PC-9 (cell line): ENCODE data around the gene ARSK. TPM values are rescaled to one million over a fixed set of nuclear protein-coding genes. Genes with fewer than 3 reads are reported as not detected.

ENCODE experiments used
- BruUV-seq: library from RNA; stranded (reverse); fragments of 400-500 nt; replicated peaks from 2 replicates; lab custom pipeline; 2021; lab: Mats Ljungman, UMichigan
- CTCF ChIA-PET: fragments of 300-600 bp; sonication (Branson Sonifier 250); formaldehyde crosslinking; loops from one replicate; lab custom pipeline; 2022; ENCODE audit warnings: antibody characterized with exemption; lab: Charles Lee
- POLR2A ChIA-PET: fragments of 300-600 bp; sonication (Branson Sonifier 250); formaldehyde crosslinking; loops from one replicate; lab custom pipeline; 2022; ENCODE audit warnings: antibody characterized with exemption; ENCODE audit not compliant: unreplicated experiment; lab: Charles Lee
- DNase-seq, 2 experiments: peaks; one replicate each; pipeline versions ENCODE4 v3.0.0 to v3.0.0-alpha.2; 2015 to 2022; ENCODE audit warnings: mixed read lengths in 1 of 2
- H2AFZ ChIP-seq: fragments of 200-600 bp; sonication (generic); 2 replicates; pipeline ENCODE4 v1.8.1; 2017; ENCODE audit warnings: antibody characterized with exemption
- H3F3A ChIP-seq: fragments of 200-600 bp; sonication (generic); 2 replicates; pipeline ENCODE4 v1.8.1; 2017; ENCODE audit warnings: antibody characterized with exemption, mild to moderate bottlenecking, low read depth; ENCODE audit not compliant: insufficient read depth
- H3K27ac ChIP-seq: fragments of 200-600 bp; sonication (generic); 2 replicates; pipeline ENCODE4 v1.6.1; 2016; ENCODE audit warnings: mixed run types
- H3K27me3 ChIP-seq: fragments of 200-600 bp; sonication (generic); 2 replicates; pipeline ENCODE4 v1.6.1; 2016; ENCODE audit warnings: low read depth, mixed run types; ENCODE audit not compliant: insufficient read depth
- H3K36me3 ChIP-seq: fragments of 200-600 bp; sonication (generic); 2 replicates; pipeline ENCODE4 v1.6.1; 2016; ENCODE audit warnings: low read depth, mixed run types
- H3K4me1 ChIP-seq: fragments of 200-600 bp; sonication (generic); replicated peaks from 2 replicates; pipeline ENCODE4 v1.6.1; 2016; ENCODE audit warnings: mixed run types; ENCODE audit not compliant: insufficient read depth
- H3K4me2 ChIP-seq: fragments of 200-600 bp; sonication (generic); 2 replicates; pipeline ENCODE4 v1.6.1; 2017; ENCODE audit warnings: mixed run types
- H3K4me3 ChIP-seq: fragments of 200-600 bp; sonication (generic); 2 replicates; pipeline ENCODE4 v1.6.1; 2016; ENCODE audit warnings: mixed run types
- H3K79me2 ChIP-seq: fragments of 200-600 bp; sonication (generic); 2 replicates; pipeline ENCODE4 v1.6.1; 2017; ENCODE audit warnings: low read depth, mixed run types
- H3K9me2 ChIP-seq: fragments of 200-600 bp; sonication (generic); 2 replicates; pipeline ENCODE4 v1.8.1; 2017; ENCODE audit warnings: mild to moderate bottlenecking; ENCODE audit not compliant: insufficient read depth
- H3K9me3 ChIP-seq: fragments of 200-600 bp; sonication (generic); 2 replicates; pipeline ENCODE4 v1.8.1; 2016; ENCODE audit warnings: low read depth; ENCODE audit not compliant: insufficient read depth
- H4K20me1 ChIP-seq: fragments of 200-600 bp; sonication (generic); 2 replicates; pipeline ENCODE4 v1.8.1; 2017; ENCODE audit not compliant: insufficient read depth
- CTCF ChIP-seq: fragments of 200-600 bp; sonication (generic); conservative IDR thresholded peaks from 2 replicates; pipeline ENCODE4 v1.6.1; 2017; ENCODE audit warnings: mixed run types, antibody characterized with exemption, mild to moderate bottlenecking, moderate library complexity
- EZH2 ChIP-seq: fragments of 200-600 bp; sonication (generic); IDR thresholded peaks from 2 replicates; pipeline ENCODE4 v1.8.0; 2017; ENCODE audit warnings: antibody characterized with exemption, low read depth
- intact Hi-C: fragments of 100-400 bp; cut with micrococcal nuclease; formaldehyde crosslinking; loops from one replicate; pipeline ENCODE4 v1.10.0; 2022; ENCODE audit not compliant: unreplicated experiment
- total RNA-seq: library from RNA; stranded (reverse); gene quantifications from 2 replicates; pipeline ENCODE4 v1.2.3, GENCODE V29; 2021

The ARSK gene
- total RNA-seq, 1 experiment from 2014 or later, result 5.8 TPM

- Histone ChIP-seq H2AFZ (no peak overlapping the region), H3K27ac (no peak overlapping the region), H3K27me3 (no peaks in the 10 kb centered on the region), H3K36me3 (no peaks in the 10 kb centered on the region), H3K9me3 (no peaks in the 10 kb centered on the region), H4K20me1 (no peaks in the 10 kb centered on the region), H3K9me2 (no peaks in the 10 kb centered on the region), H3K4me3 (no peak overlapping the region), H3K4me2 (no peak overlapping the region), H3K4me1 (no peaks in the 10 kb centered on the region), H3F3A (no peaks in the 10 kb centered on the region), H3K79me2 (0 out of 2 replicates have a peak, but pooled peaks cover 4% of the 10 kb centered on the region)
- ChIA-PET POLR2A (no interaction called here), CTCF (no interaction called here)
- TF ChIP-seq CTCF (no peak), EZH2 (no peak)
- no peak for DNase-seq
- intact Hi-C loops, result no loop called here
- no TSS peak for BruUV-seq
These were observed 7.4 kb downstream of the ARSK start for GRCh38 chr5:95562282-95562681.

- no peaks in the 10 kb centered on the region for H3K27me3 ChIP-seq
- POLR2A ChIA-PET, result no interaction called here
- no peak overlapping the region for H3K4me2 ChIP-seq
- H3K9me2 ChIP-seq, result no peaks in the 10 kb centered on the region
- no peaks in the 10 kb centered on the region for H3K4me1 ChIP-seq
- H3K79me2 ChIP-seq, result no peaks in the 10 kb centered on the region
- H3F3A ChIP-seq, result no peaks in the 10 kb centered on the region
- H3K4me3 ChIP-seq, result no peak overlapping the region
- BruUV-seq, result no TSS peak
- H3K27ac ChIP-seq, result no peak overlapping the region
- H2AFZ ChIP-seq, result no peak overlapping the region
- no peaks in the 10 kb centered on the region for H3K36me3 ChIP-seq
- CTCF ChIA-PET, result no interaction called here
- intact Hi-C loops, result no loop called here
- no peaks in the 10 kb centered on the region for H4K20me1 ChIP-seq
- no peaks in the 10 kb centered on the region for H3K9me3 ChIP-seq
- no peak for DNase-seq
- no peak for TF ChIP-seq EZH2
- TF ChIP-seq CTCF, result no peak
These were observed 8.5 kb downstream of the ARSK start for GRCh38 chr5:95563367-95563766.

- H3K4me3 ChIP-seq, result no peak overlapping the region
- no peaks in the 10 kb centered on the region for H3F3A ChIP-seq
- H3K79me2 ChIP-seq, result no peaks in the 10 kb centered on the region
- no peaks in the 10 kb centered on the region for H3K36me3 ChIP-seq
- ChIA-PET CTCF (no interaction called here), POLR2A (no interaction called here)
- BruUV-seq, result no TSS peak
- no peak for DNase-seq
- no peaks in the 10 kb centered on the region for H3K9me3 ChIP-seq
- intact Hi-C loops, result no loop called here
- H3K4me1 ChIP-seq, result no peaks in the 10 kb centered on the region
- H3K4me2 ChIP-seq, result no peak overlapping the region
- no peaks in the 10 kb centered on the region for H3K27me3 ChIP-seq
- no peaks in the 10 kb centered on the region for H4K20me1 ChIP-seq
- no peak for TF ChIP-seq CTCF
- TF ChIP-seq EZH2, result no peak
- H3K27ac ChIP-seq, result no peak overlapping the region
- no peaks in the 10 kb centered on the region for H3K9me2 ChIP-seq
- no peak overlapping the region for H2AFZ ChIP-seq
These were observed 9.5 kb downstream of the ARSK start for GRCh38 chr5:95564450-95564849.
